H9 (cell line): ENCODE data around the gene CACFD1. TPM values are rescaled to one million over a fixed set of nuclear protein-coding genes. Genes with fewer than 3 reads are reported as not detected.

ENCODE experiments used
- DNase-seq: peaks from one replicate; pipeline ENCODE4 v3.0.0-alpha.2; 2017
- H2AFZ ChIP-seq: one replicate; pipeline ENCODE4 v1.6.1; 2013; ENCODE audit warnings: mild to moderate bottlenecking, low read length, control low read depth, moderate library complexity
- H2AK5ac ChIP-seq: 2 replicates; pipeline ENCODE4 v1.6.1; 2013; ENCODE audit warnings: low read length, control low read depth, mixed read lengths; ENCODE audit not compliant: insufficient read length
- H2BK120ac ChIP-seq: one replicate; pipeline ENCODE4 v1.6.1; 2013; ENCODE audit warnings: low read depth, mild to moderate bottlenecking, low read length, control low read depth, inconsistent platforms; ENCODE audit not compliant: poor library complexity, severe bottlenecking
- H2BK12ac ChIP-seq: 2 replicates; pipeline ENCODE4 v1.6.1; 2013; ENCODE audit warnings: low read length, control low read depth, mixed read lengths, low read depth; ENCODE audit not compliant: insufficient read length
- H2BK15ac ChIP-seq: 2 replicates; pipeline ENCODE4 v1.6.1; 2013; ENCODE audit warnings: low read depth, low read length, control low read depth
- H2BK20ac ChIP-seq: one replicate; pipeline ENCODE4 v1.6.1; 2013; ENCODE audit warnings: low read depth, mild to moderate bottlenecking, low read length, control low read depth, inconsistent platforms; ENCODE audit not compliant: poor library complexity, severe bottlenecking
- H2BK5ac ChIP-seq: 2 replicates; pipeline ENCODE4 v1.6.1; 2013; ENCODE audit warnings: low read length, control low read depth, mixed read lengths; ENCODE audit not compliant: insufficient read length
- H3K14ac ChIP-seq: 2 replicates; pipeline ENCODE4 v1.6.1; 2013; ENCODE audit warnings: low read length, control low read depth; ENCODE audit not compliant: insufficient read depth
- H3K18ac ChIP-seq: 2 replicates; pipeline ENCODE4 v1.6.1; 2013; ENCODE audit warnings: low read depth, mild to moderate bottlenecking, mixed read lengths, low read length, control low read depth; ENCODE audit not compliant: insufficient read length
- H3K23ac ChIP-seq: 2 replicates; pipeline ENCODE4 v1.6.1; 2013; ENCODE audit warnings: low read length, control low read depth, mixed read lengths, low read depth; ENCODE audit not compliant: insufficient read length
- H3K23me2 ChIP-seq: 2 replicates; pipeline ENCODE4 v1.6.1; 2013; ENCODE audit warnings: low read depth, mild to moderate bottlenecking, mixed read lengths, low read length, control low read depth; ENCODE audit not compliant: insufficient read length, poor library complexity, severe bottlenecking
- H3K27ac ChIP-seq: 2 replicates; pipeline ENCODE4 v1.5.1; 2013; ENCODE audit warnings: low read length, control low read depth, mixed read lengths, low read depth; ENCODE audit not compliant: insufficient read length
- H3K27me3 ChIP-seq: 2 replicates; pipeline ENCODE4 v1.6.1; 2013; ENCODE audit warnings: low read length, control low read depth, inconsistent platforms; ENCODE audit not compliant: insufficient read depth
- H3K4ac ChIP-seq: 2 replicates; pipeline ENCODE4 v1.6.1; 2013; ENCODE audit warnings: low read depth, mild to moderate bottlenecking, control low read depth, inconsistent platforms, low read length, moderate library complexity
- H3K4me1 ChIP-seq: 2 replicates; pipeline ENCODE4 v1.6.1; 2013; ENCODE audit warnings: low read length, control low read depth, inconsistent platforms; ENCODE audit not compliant: insufficient read depth
- H3K4me2 ChIP-seq: 2 replicates; pipeline ENCODE4 v1.6.1; 2013; ENCODE audit warnings: low read length, control low read depth, mixed read lengths; ENCODE audit not compliant: insufficient read length, insufficient read depth
- H3K56ac ChIP-seq: 2 replicates; pipeline ENCODE4 v1.6.1; 2013; ENCODE audit warnings: low read depth, mild to moderate bottlenecking, mixed read lengths, low read length, control low read depth; ENCODE audit not compliant: insufficient read length
- H3K79me1 ChIP-seq: 2 replicates; pipeline ENCODE4 v1.6.1; 2013; ENCODE audit warnings: low read depth, mild to moderate bottlenecking, moderate library complexity, low read length, control low read depth, inconsistent platforms; ENCODE audit not compliant: insufficient read depth, poor library complexity, severe bottlenecking
- H3K79me2 ChIP-seq: 2 replicates; pipeline ENCODE4 v1.6.1; 2013; ENCODE audit warnings: low read length, control low read depth, inconsistent platforms; ENCODE audit not compliant: insufficient read depth
- H3K9ac ChIP-seq: 2 replicates; pipeline ENCODE4 v1.6.1; 2013; ENCODE audit warnings: low read length, control low read depth, mixed read lengths; ENCODE audit not compliant: insufficient read length; ENCODE audit errors: extremely low read depth
- H3K9me3 ChIP-seq: one replicate; pipeline ENCODE4 v1.6.1; 2013; ENCODE audit warnings: low read depth, low read length, inconsistent platforms; ENCODE audit not compliant: control insufficient read depth
- H3T11ph ChIP-seq: one replicate; pipeline ENCODE4 v1.6.1; 2013; ENCODE audit warnings: mild to moderate bottlenecking, low read length, control low read depth, inconsistent platforms
- H4K20me1 ChIP-seq: one replicate; pipeline ENCODE4 v1.6.1; 2013; ENCODE audit not compliant: control insufficient read depth, insufficient read length, insufficient read depth
- H4K5ac ChIP-seq: 2 replicates; pipeline ENCODE4 v1.6.1; 2013; ENCODE audit warnings: low read depth, mild to moderate bottlenecking, mixed read lengths, low read length, control low read depth; ENCODE audit not compliant: insufficient read length
- H4K8ac ChIP-seq: replicated peaks from 2 replicates; pipeline ENCODE4 v1.6.1; 2013; ENCODE audit warnings: low read length, control low read depth, mixed read lengths, low read depth; ENCODE audit not compliant: insufficient read length
- H4K91ac ChIP-seq: 2 replicates; pipeline ENCODE4 v1.6.1; 2013; ENCODE audit warnings: low read depth, mild to moderate bottlenecking, moderate library complexity, mixed read lengths, low read length, control low read depth; ENCODE audit not compliant: insufficient read length
- H3K27ac Mint-ChIP-seq, 3 experiments: 2 replicates in 2 of 3; 3 replicates in 1 of 3; pipeline ENCODE4 v1.8.0; 2020 to 2021; ENCODE audit warnings: mixed read lengths in 3 of 3, mild to moderate bottlenecking in 1 of 3, moderate library complexity in 1 of 3
- H3K27me3 Mint-ChIP-seq: 2 replicates; pipeline ENCODE4 v1.8.0; 2021; ENCODE audit warnings: low read depth, mild to moderate bottlenecking, moderate library complexity, mixed read lengths
- H3K36me3 Mint-ChIP-seq, 3 experiments: 2 replicates in 2 of 3; 3 replicates in 1 of 3; pipeline ENCODE4 v1.8.0; 2020 to 2021; ENCODE audit warnings: low read depth in 3 of 3, mixed read lengths in 3 of 3; ENCODE audit not compliant: insufficient read depth in 1 of 3
- H3K4me1 Mint-ChIP-seq, 2 experiments: 2 replicates each; pipeline ENCODE4 v1.8.0; 2020; ENCODE audit warnings: mixed read lengths in 2 of 2
- H3K4me3 Mint-ChIP-seq, 2 experiments: 2 replicates in 1 of 2; 3 replicates in 1 of 2; pipeline ENCODE4 v1.8.0; 2020 to 2021; ENCODE audit warnings: mild to moderate bottlenecking in 2 of 2, mixed read lengths in 2 of 2, moderate library complexity in 1 of 2
- H3K9me3 Mint-ChIP-seq, 2 experiments: 2 replicates in 1 of 2; 3 replicates in 1 of 2; pipeline ENCODE4 v1.8.0; 2020; ENCODE audit warnings: mild to moderate bottlenecking in 2 of 2, mixed read lengths in 2 of 2, moderate library complexity in 1 of 2
- WGBS: extraction: QIAGEN DNeasy Blood & Tissue Kit; methylation state at CpG from one replicate; pipeline ENCODE4 v1.1.7; 2013; ENCODE audit warnings: missing lambda C conversion rate, low lambda C conversion rate, mixed read lengths; ENCODE audit not compliant: insufficient read length; ENCODE audit errors: extremely low coverage; 5-methylcytosine and 5-hydroxymethylcytosine counted together
- total RNA-seq: library from RNA; stranded (reverse); gene quantifications from 2 replicates; pipeline ENCODE4 v1.2.1, GENCODE V29; 2021
- TF ChIP-seq, protein P1 (sequence below): fragments of 200-600 bp; sonication (generic); conservative IDR thresholded peaks from 3 replicates; pipeline ENCODE4 v1.8.0; 2021; ENCODE audit warnings: antibody characterized with exemption, mild to moderate bottlenecking

The CACFD1 gene
- total RNA-seq, 1 experiment from 2014 or later, result 20.0 TPM

GRCh38 chr9:133454943-133455673 is 4.7 kb upstream of the CACFD1 start:
- Histone ChIP-seq H2BK12ac (no peak overlapping the region), H2BK5ac (no peak overlapping the region), H3K23me2 (peaks cover 8% of the 10 kb centered on the region), H3K27ac (no peak overlapping the region), H3K4ac (no peak overlapping the region), H3K4me2 (no peak overlapping the region), H2BK120ac (no peak overlapping the region), H3K4me1 (no peaks in the 10 kb centered on the region; the same call in 1 of the 2 replicates), H3K56ac (no peak overlapping the region), H4K5ac (no peak overlapping the region), H2BK20ac (no peak overlapping the region), H3K27me3 (no peaks in the 10 kb centered on the region), H2BK15ac (no peak overlapping the region), H4K8ac (no peak overlapping the region), H4K20me1 (no peaks in the 10 kb centered on the region), H3K14ac (no peak overlapping the region), H3K79me2 (no peaks in the 10 kb centered on the region), H2AK5ac (no peak overlapping the region), H3K23ac (no peak overlapping the region), H3K18ac (no peak overlapping the region), H3K79me1 (no peaks in the 10 kb centered on the region), H4K91ac (no peak overlapping the region), H2AFZ (no peak overlapping the region), H3K9ac (no peak overlapping the region), H3K9me3 (no peaks in the 10 kb centered on the region), H3T11ph (no peak overlapping the region)
- DNase-seq, result no peak
- Mint-ChIP-seq H3K27ac (peak overlapping the region in 1 of 3 experiments; percentile 86; a peak in 1 of 7 replicates), H3K4me1 (peaks cover 8 to 11% of the 10 kb centered on the region in 2 experiments), H3K4me3 (no peak overlapping the region), H3K9me3 (no peaks in the 10 kb centered on the region), H3K27me3 (peaks cover 5% of the 10 kb centered on the region), H3K36me3 (no peaks in the 10 kb centered on the region)
- TF ChIP-seq, protein P1, sequence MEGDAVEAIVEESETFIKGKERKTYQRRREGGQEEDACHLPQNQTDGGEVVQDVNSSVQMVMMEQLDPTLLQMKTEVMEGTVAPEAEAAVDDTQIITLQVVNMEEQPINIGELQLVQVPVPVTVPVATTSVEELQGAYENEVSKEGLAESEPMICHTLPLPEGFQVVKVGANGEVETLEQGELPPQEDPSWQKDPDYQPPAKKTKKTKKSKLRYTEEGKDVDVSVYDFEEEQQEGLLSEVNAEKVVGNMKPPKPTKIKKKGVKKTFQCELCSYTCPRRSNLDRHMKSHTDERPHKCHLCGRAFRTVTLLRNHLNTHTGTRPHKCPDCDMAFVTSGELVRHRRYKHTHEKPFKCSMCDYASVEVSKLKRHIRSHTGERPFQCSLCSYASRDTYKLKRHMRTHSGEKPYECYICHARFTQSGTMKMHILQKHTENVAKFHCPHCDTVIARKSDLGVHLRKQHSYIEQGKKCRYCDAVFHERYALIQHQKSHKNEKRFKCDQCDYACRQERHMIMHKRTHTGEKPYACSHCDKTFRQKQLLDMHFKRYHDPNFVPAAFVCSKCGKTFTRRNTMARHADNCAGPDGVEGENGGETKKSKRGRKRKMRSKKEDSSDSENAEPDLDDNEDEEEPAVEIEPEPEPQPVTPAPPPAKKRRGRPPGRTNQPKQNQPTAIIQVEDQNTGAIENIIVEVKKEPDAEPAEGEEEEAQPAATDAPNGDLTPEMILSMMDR, result no peak
- WGBS, result no CpG with 5 or more reads among the region's 20 CpGs
